NCI-H1417 (cell line): ENCODE measurements around the gene DIP2A.
"Not testable (repeated sequence)": the region's sequence is repeated elsewhere in the genome, so short reads cannot be mapped to it uniquely, and the experiment has no call there.

Experiments used
- DNase-seq, 3 experiments: peaks; one replicate each; lab custom pipeline; 2025; lab: John Stamatoyannopoulos, UW

DIP2A gene

GRCh38 chr21:46443910-46444309 lies 14.8 kb upstream of the DIP2A start:
- DNase-seq: no peak

GRCh38 chr21:46448108-46448507 lies 10.6 kb upstream of the DIP2A start:
- no peak for DNase-seq

- not testable (repeated sequence) for DNase-seq
Observed at GRCh38 chr21:46448855-46449254, 9.8 kb upstream of the DIP2A start.

GRCh38 chr21:46452710-46453109 lies 6.0 kb upstream of the DIP2A start:
- no peak for DNase-seq

GRCh38 chr21:46454142-46454541 lies 4.5 kb upstream of the DIP2A start:
- DNase-seq: peak in 1 of 3 experiments; percentile 84

- DNase-seq: peak in 1 of 3 experiments; percentile 53
Observed at GRCh38 chr21:46454634-46455390, 3.9 kb upstream of the DIP2A start.

- no peak for DNase-seq
Observed at GRCh38 chr21:46455575-46456385, 2.9 kb upstream of the DIP2A start.

GRCh38 chr21:46456750-46457149 lies 1.9 kb upstream of the DIP2A start:
- no peak for DNase-seq

GRCh38 chr21:46457801-46458314 lies 833 bp upstream of the DIP2A start:
- DNase-seq: no peak

- no peak for DNase-seq
Observed at GRCh38 chr21:46459024-46459355, 299 bp downstream of the DIP2A start.

- DNase-seq: peak in 2 of 3 experiments; percentile 17 to 29
Observed at GRCh38 chr21:46459356-46460112, 843 bp downstream of the DIP2A start.

GRCh38 chr21:46461909-46462308 lies 3.2 kb downstream of the DIP2A start:
- no peak for DNase-seq

GRCh38 chr21:46465153-46465552 lies 6.5 kb downstream of the DIP2A start:
- DNase-seq: not testable (repeated sequence)

- no peak for DNase-seq
Observed at GRCh38 chr21:46465651-46466050, 7.0 kb downstream of the DIP2A start.

- DNase-seq: no peak
Observed at GRCh38 chr21:46468108-46468774, 9.6 kb downstream of the DIP2A start.

- no peak for DNase-seq
Observed at GRCh38 chr21:46469275-46469674, 10.6 kb downstream of the DIP2A start.

- no peak for DNase-seq
Observed at GRCh38 chr21:46471514-46471913, 12.8 kb downstream of the DIP2A start.

- DNase-seq: no peak
Observed at GRCh38 chr21:46472246-46472645, 13.6 kb downstream of the DIP2A start.

- no peak for DNase-seq
Observed at GRCh38 chr21:46474382-46474781, 15.7 kb downstream of the DIP2A start.

- no peak for DNase-seq
Observed at GRCh38 chr21:46475296-46475695, 16.6 kb downstream of the DIP2A start.

GRCh38 chr21:46477765-46478164 lies 19.1 kb downstream of the DIP2A start:
- no peak for DNase-seq

- DNase-seq: no peak
Observed at GRCh38 chr21:46478910-46479309, 20.2 kb downstream of the DIP2A start.
